Placental epithelial cell (primary cell): Measurements from ENCODE around the gene OVAAL. TPM values are rescaled to one million over a fixed set of nuclear protein-coding genes. Genes with fewer than 3 reads are reported as not detected.

ENCODE experiments used
- small RNA-seq: library from RNA; depleted of rRNA; stranded (forward); fragments of <200 nt; gene quantifications from one replicate; pipeline ENCODE3, GENCODE V24; 2012
- total RNA-seq: library from RNA; depleted of rRNA; stranded (reverse); fragments of >200 nt; gene quantifications from 2 replicates; pipeline ENCODE4 v1.2.3, GENCODE V29; 2012

The OVAAL gene
- not detected in 2 replicates for total RNA-seq

GRCh38 chr1:180558664-180559063 lies at the start of gene OVAAL:
Gene OVAAL, plus strand, starts transcription at chr1:180558964.

Small RNA genes lying within 50 kb of the gene (small RNA-seq; reads per million reads assigned to genes)
- gene RF00019, result not detected

Other genes starting within 250 kb of the OVAAL start
- 38.1 and 40.7 TPM in 2 replicates for gene ACBD6, start 56.4 kb upstream of the OVAAL start, total RNA-seq
- 40.8 and 41.2 TPM in 2 replicates for gene XPR1, start 73.1 kb downstream of the OVAAL start, total RNA-seq